Measurements from ENCODE around the gene LAD1.

Gene LAD1

GRCh38 chr1:201335901-201336300, 63.2 kb downstream of the LAD1 start:
- ChIA-PET POLR2A (no interaction called here), CTCF (interaction anchor here (3.1 to 10.4 kb wide), 2 partner anchors 10 to 13 kb away, joined by 17 to 129 read pairs; no protein-coding TSS in a partner anchor)
- no peak for TF ChIP-seq CTCF (IDR thresholded peaks at IDR 0.05; ENCODE audit: insufficient read depth, low read length, missing control alignments)

GRCh38 chr1:201335174-201335870, 63.8 kb downstream of the LAD1 start:
- DNase-seq (ENCODE audit: low read depth, low spot score) = no peak
- no peak overlapping the region for H3K4me3 ChIP-seq (ENCODE audit: low read depth, low read length)
- TF ChIP-seq CTCF (IDR thresholded peaks at IDR 0.05; ENCODE audit: insufficient read depth, low read length, missing control alignments) = no peak
- ChIA-PET POLR2A (no interaction called here), CTCF (interaction anchor here (10.4 kb wide), 1 partner anchor 11 kb away, joined by 129 read pairs; no protein-coding TSS in a partner anchor)

More at GRCh38 chr1:201335901-201336300, 63.2 kb downstream of the LAD1 start:
- DNase-seq (ENCODE audit: low read depth, low spot score) = no peak
- no peak overlapping the region for H3K4me3 ChIP-seq (ENCODE audit: low read depth, low read length)

- POLR2A ChIA-PET = no interaction called here
- H3K4me3 ChIP-seq (ENCODE audit: low read depth, low read length) = no peak overlapping the region
- DNase-seq (ENCODE audit: low read depth, low spot score) = no peak
- CTCF ChIA-PET = interaction anchor here (1.2 to 10.4 kb wide), 6 partner anchors 12 to 102 kb away, joined by 3 to 129 read pairs (median 5); no protein-coding TSS in a partner anchor
- no peak for TF ChIP-seq CTCF (IDR thresholded peaks at IDR 0.05; ENCODE audit: insufficient read depth, low read length, missing control alignments)
These were observed 64.6 kb downstream of the LAD1 start for GRCh38 chr1:201334325-201335173.

- no peak for DNase-seq (ENCODE audit: low read depth, low spot score)
- ChIA-PET CTCF (interaction anchor here (1.3 to 10.4 kb wide), 6 partner anchors 13 to 79 kb away, joined by 3 to 129 read pairs (median 5); no protein-coding TSS in a partner anchor), POLR2A (no interaction called here)
- no peak for TF ChIP-seq CTCF (IDR thresholded peaks at IDR 0.05; ENCODE audit: insufficient read depth, low read length, missing control alignments)
- H3K4me3 ChIP-seq (ENCODE audit: low read depth, low read length) = no peak overlapping the region
These were observed 66.3 kb downstream of the LAD1 start for GRCh38 chr1:201332616-201333335.

GRCh38 chr1:201332021-201332420, 67.1 kb downstream of the LAD1 start:
- CTCF ChIA-PET = interaction anchor here (1.3 to 10.4 kb wide), 3 partner anchors 14 to 78 kb away, joined by 3 to 129 read pairs (median 6); no protein-coding TSS in a partner anchor
- no peak for TF ChIP-seq CTCF (IDR thresholded peaks at IDR 0.05; ENCODE audit: insufficient read depth, low read length, missing control alignments)
- DNase-seq (ENCODE audit: low read depth, low spot score) = no peak
- H3K4me3 ChIP-seq (ENCODE audit: low read depth, low read length) = no peak overlapping the region
- POLR2A ChIA-PET = no interaction called here
